Bronchial epithelial cell (primary cell): ENCODE data around the gene ZNF484. TPM values are rescaled to one million over a fixed set of nuclear protein-coding genes. Genes with fewer than 3 reads are reported as not detected.
"Not testable (repeated sequence)": the region's sequence is repeated elsewhere in the genome, so short reads cannot be mapped to it uniquely, and the experiment has no call there.

Experiments used
- DNase-seq: peaks from one replicate; pipeline ENCODE4 v3.0.0-alpha.2; 2010; ENCODE audit warnings: low read depth
- FAIRE-seq: peaks from 2 replicates; lab custom pipeline; 2011; peaks lifted over from hg19 to GRCh38; lab: Jason Lieb, UNC
- H3K27me3 ChIP-seq: 2 replicates; pipeline ENCODE4 v1.5.1; 2011; ENCODE audit warnings: low read length; ENCODE audit not compliant: control insufficient read depth, insufficient read depth
- H3K36me3 ChIP-seq: 2 replicates; pipeline ENCODE4 v1.5.1; 2011; ENCODE audit warnings: low read length; ENCODE audit not compliant: control insufficient read depth, insufficient read depth
- H3K4me3 ChIP-seq: 2 replicates; pipeline ENCODE4 v1.5.1; 2011; ENCODE audit warnings: mild to moderate bottlenecking, low read depth, low read length, control low read depth
- total RNA-seq: library from RNA; depleted of rRNA; stranded (reverse); fragments of >200 nt; gene quantifications from 2 replicates; pipeline ENCODE4 v1.2.1, GENCODE V29; 2014
- TF ChIP-seq, protein P1 (sequence below): IDR thresholded peaks from 2 replicates; pipeline ENCODE4 v1.5.1; 2011; ENCODE audit warnings: mild to moderate bottlenecking, moderate library complexity, low read length, control low read depth, inconsistent platforms; ENCODE audit not compliant: insufficient read depth, severe bottlenecking

ZNF484 gene
- total RNA-seq, 1 donor from 2014 or later = 9.2 TPM

DNA sequence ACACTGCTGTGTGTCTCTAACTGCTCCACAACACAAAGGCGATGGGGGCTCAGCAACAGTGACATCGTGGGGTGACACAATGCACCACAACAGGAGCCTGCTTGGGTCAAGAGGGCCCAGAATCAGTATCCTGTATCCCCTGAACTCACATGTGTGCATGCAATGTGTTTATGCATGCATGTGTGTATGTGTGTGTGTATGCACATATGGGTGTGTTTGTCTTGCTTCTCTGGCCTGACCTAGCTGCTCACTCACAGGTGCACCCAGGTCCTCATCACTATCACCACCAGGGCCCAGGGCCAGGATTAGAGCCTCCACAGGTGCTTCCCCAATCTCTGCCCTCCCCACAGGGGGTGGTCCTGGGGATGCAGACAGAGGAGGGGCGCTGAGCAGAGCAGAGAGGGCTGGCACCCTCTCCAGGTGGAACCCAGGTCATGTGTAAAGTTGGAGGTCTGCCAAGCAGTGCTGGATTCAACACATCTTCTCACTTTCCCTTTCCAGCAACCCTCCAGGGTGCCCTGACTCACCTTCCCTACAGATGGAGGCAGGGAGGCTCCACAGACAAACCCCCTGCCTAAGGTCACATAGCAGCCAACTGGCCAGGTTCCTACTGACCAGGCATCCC is 18.1 kb upstream of the ZNF484 start:
- H3K36me3 ChIP-seq = no peaks in the 10 kb centered on the region
- FAIRE-seq (no peak), DNase-seq (no peak)
- H3K27me3 ChIP-seq = no peaks in the 10 kb centered on the region
- TF ChIP-seq, protein P1, sequence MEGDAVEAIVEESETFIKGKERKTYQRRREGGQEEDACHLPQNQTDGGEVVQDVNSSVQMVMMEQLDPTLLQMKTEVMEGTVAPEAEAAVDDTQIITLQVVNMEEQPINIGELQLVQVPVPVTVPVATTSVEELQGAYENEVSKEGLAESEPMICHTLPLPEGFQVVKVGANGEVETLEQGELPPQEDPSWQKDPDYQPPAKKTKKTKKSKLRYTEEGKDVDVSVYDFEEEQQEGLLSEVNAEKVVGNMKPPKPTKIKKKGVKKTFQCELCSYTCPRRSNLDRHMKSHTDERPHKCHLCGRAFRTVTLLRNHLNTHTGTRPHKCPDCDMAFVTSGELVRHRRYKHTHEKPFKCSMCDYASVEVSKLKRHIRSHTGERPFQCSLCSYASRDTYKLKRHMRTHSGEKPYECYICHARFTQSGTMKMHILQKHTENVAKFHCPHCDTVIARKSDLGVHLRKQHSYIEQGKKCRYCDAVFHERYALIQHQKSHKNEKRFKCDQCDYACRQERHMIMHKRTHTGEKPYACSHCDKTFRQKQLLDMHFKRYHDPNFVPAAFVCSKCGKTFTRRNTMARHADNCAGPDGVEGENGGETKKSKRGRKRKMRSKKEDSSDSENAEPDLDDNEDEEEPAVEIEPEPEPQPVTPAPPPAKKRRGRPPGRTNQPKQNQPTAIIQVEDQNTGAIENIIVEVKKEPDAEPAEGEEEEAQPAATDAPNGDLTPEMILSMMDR = no peak
- H3K4me3 ChIP-seq = no peak overlapping the region

DNA sequence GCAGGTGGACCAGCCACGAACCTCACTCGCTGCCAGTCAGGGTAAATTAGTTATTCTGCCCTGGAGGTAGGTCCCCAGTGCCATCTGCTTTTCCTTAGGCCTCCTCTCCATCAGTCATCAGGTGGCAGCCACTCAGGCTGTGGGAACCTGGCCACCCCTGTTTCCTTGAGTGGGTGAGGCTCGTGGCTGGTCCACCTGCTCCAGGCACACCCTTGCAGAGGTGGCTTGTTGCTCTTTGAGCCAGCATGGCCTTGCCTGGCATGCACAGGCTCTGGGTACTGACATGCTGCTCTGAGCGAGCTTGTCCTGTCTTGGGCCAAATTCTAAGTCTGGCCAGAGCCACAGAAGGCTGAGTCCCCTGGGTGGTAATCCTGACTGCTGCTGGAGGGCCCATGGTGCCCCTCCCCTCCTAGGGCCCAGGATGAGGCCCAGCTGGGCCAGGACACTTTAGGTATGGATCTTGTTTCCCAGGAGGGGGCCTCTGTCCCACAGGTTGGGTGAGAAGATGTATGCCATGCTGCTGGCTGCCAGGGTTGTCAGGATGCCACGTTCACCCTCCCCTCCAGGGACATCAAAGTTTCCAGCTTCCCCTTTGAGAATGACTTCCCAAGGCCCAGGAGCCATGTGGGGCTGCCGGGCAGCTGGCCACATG is 17.0 kb upstream of the ZNF484 start:
- DNase-seq (no peak), FAIRE-seq (no peak)
- no peaks in the 10 kb centered on the region for H3K36me3 ChIP-seq
- TF ChIP-seq, protein P1 = no peak
- H3K4me3 ChIP-seq = no peak overlapping the region
- peaks cover 2% of the 10 kb centered on the region for H3K27me3 ChIP-seq

DNA sequence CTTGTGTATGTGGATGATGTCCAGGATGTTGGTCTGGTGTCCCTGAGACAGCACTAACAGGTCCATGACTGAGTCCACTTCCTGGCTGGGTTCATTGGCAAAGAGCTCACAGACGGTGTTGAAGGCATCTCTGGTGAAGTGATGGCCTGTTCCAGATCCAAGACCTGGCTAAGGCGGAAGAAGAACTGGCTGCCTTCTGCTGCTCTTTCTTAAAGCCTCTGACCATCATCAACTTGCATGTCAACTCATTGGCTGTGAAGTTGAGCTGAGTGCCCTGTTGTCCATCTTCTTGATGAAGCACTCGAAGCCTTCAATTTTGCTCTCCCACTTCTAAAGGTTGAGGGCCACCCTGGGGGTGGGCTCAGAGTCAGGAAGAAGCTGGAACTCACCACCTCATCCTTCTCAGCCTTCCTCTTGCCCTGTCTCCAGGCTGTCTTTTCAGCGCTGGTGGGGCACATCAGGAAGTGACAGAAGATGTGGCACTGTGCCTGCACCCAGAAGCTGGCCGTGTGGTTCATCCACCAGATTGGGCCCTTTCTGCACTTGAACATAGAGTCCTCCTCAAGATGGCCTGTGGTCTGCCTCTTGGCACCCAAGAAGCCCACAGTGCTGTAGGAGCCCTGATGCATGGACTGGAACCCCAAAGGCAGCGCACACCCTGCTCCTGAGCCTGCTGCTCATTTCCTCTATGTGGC is 16.2 kb upstream of the ZNF484 start:
- H3K4me3 ChIP-seq, FAIRE-seq, H3K27me3 ChIP-seq, H3K36me3 ChIP-seq, DNase-seq: not testable (repeated sequence)

DNA sequence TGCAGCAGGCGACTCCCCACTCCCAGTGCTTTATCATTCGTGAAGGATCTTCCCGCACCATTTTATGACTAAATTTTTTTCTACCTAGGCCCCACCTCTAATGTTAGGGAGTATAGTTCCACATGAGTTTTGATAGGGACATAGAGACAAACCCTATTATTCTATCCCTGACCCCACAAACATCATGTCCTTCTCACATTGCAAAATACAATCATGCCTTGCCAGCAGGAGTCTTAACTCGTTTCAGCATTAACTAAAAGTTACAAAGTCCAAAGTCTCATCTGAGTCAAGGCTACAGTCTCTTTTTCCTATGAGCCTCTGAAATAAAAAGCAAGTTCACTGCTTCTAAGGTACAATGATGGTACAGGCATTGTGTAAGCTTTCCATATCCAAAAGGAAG is 14.4 kb upstream of the ZNF484 start:
- not testable (repeated sequence) for DNase-seq, H3K36me3 ChIP-seq, FAIRE-seq, H3K27me3 ChIP-seq, H3K4me3 ChIP-seq

DNA sequence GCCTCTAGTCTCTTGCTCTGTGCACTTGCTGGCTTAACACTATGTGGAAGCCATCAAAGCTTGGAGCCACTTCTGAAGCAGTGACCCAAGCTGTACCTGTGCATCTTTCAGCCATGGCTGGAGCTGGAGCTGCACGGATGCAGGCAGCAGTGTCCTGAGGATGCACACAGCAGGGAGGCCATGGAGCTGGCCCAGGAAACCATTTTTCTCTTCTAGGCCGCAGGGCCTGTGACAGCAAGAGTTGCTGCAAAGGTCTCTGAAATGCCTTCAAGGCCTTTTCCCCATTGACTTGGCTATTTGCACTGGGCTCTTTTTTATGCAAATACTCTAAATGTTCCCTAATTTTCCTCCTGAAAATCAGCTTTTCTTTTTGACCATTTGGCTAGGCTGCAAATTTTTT is 12.9 kb upstream of the ZNF484 start:
- FAIRE-seq (no peak), DNase-seq (no peak)
- Histone ChIP-seq H3K36me3 (no peaks in the 10 kb centered on the region), H3K27me3 (peaks cover 2% of the 10 kb centered on the region), H3K4me3 (no peak overlapping the region)
- TF ChIP-seq, protein P1 = no peak

DNA sequence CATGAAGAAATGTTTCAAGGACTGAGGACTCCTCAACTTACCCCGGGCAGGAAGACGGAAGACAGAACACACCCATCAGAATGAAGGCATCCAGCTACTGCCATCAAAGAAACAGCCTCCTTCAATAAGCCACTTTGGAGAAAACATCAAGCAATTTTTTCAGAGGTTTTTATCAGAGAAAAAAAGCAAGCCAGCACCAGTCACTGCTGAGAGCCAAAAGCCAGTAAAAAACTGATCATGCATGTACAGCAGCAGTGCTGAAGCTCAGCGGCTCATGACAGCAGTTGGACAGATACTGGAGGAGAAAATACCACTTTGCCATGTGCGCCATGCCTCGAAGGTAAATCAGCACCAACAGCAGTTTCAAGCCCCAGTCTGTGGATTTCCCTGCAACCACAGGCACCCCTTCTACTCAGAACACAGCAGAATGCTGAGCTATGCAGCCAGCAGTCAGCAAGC is 10.1 kb upstream of the ZNF484 start:
- no peak overlapping the region for H3K4me3 ChIP-seq
- no peak for DNase-seq
- peaks cover 2% of the 10 kb centered on the region for H3K27me3 ChIP-seq
- peak; percentile 28 for FAIRE-seq
- no peaks in the 10 kb centered on the region for H3K36me3 ChIP-seq
- TF ChIP-seq, protein P1 = no peak

DNA sequence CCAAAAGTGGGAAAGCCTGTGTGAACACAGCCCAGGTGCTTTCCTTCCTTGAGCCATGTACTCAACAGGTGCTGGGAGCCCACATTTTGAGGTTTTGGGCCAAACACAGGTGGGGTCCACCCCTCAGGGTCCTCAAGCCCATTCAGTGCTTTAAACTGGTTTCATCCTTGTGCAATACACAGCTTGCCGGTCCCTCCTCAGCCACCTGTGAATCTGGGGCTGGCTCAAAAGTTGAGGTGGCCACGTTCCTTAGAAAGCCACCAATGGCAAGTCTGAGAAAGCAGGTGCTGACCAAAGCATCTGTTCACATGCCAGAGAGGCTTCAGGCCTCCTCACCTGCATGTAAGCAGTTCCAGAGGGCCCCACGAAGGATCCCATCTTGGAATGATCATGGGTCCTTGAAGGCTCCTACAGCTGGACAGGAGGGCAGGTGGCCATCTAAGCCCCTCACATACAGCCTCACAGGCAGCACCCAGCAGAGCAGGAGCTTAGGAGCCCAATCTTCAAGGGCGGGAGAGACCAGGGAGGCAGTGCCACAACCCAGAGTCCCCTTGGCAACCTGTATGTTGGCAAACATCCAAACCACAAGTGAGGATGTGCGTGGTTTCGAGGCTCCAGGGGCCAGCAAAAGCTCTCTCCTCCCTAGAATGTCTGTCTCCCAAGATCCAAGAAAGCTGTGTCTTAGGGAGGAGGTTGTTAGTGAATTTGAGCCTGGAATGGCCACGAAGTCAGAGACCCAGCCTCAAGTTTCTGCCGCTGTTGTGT is 9.2 kb upstream of the ZNF484 start:
- not testable (repeated sequence) for DNase-seq, H3K27me3 ChIP-seq, H3K36me3 ChIP-seq, H3K4me3 ChIP-seq, FAIRE-seq

DNA sequence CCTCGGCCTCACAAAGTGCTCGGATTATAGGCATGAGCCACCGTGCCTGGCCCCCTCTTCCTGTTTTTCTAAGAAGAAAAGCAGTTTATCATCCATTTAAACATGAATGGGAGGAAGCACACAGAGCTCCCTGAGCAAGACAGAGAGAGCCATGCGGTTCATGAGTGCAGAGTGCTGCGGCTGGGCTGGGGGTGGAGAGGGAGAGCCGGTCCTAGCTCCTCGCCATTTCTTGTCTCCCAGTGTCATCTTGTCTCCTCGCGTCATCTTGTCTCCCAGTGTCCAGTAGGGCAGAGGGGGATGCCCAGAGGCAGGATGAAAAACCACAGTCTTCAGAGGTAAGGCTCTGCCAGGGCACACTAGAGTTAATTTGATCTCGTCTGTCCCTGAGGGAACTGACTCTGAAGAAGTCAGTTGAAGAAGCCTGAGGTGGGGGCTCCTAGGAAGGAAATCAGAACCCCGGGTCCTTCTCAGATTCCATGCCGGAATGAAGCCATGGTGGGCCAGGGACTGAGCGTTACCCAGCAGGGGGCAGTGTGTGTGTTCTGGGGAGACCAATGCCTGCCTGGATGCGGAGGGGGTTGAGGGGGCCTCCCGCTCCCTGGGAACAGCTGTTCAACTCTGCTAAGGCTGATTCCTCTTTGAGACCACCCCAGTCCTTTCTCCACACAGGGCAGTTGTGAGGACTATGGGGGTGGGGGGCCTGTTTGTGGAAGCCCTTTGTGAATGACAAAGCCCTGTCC is 6.0 kb upstream of the ZNF484 start:
- H3K4me3 ChIP-seq, H3K36me3 ChIP-seq, FAIRE-seq, DNase-seq, H3K27me3 ChIP-seq: not testable (repeated sequence)
